ENCODE measurements around the gene ASAP2.

ASAP2 gene

GRCh38 chr2:9284521-9285297 is 78.1 kb downstream of the ASAP2 start:
- DNase-seq: no peak
- no peak for TF ChIP-seq CTCF (IDR thresholded peaks at IDR 0.05; ENCODE audit: low read depth, low read length, missing control alignments)
- no peak overlapping the region for H3K27ac ChIP-seq
- in situ Hi-C loops (cut with HindIII; ENCODE audit: low pct_ligation_motif_present, low sequenced_read_pairs): no loop called here
- no peak overlapping the region for H3K4me3 ChIP-seq (ENCODE audit: low read depth, low read length)
- H3K36me3 ChIP-seq (replicated peaks): peaks cover 10% of the 10 kb centered on the region
- no peaks in the 10 kb centered on the region for H3K27me3 ChIP-seq (replicated peaks)

- Histone ChIP-seq H3K36me3 (replicated peaks) (peaks cover 8% of the 10 kb centered on the region), H3K27me3 (replicated peaks) (no peaks in the 10 kb centered on the region), H3K4me3 (ENCODE audit: low read depth, low read length) (no peak overlapping the region), H3K27ac (peak overlapping the region; percentile 11)
- no peak for TF ChIP-seq CTCF (IDR thresholded peaks at IDR 0.05; ENCODE audit: low read depth, low read length, missing control alignments)
- DNase-seq: no peak
- in situ Hi-C loops (cut with HindIII; ENCODE audit: low pct_ligation_motif_present, low sequenced_read_pairs): no loop called here
Observed at GRCh38 chr2:9285385-9285920, 78.8 kb downstream of the ASAP2 start.

GRCh38 chr2:9285921-9286320 is 79.3 kb downstream of the ASAP2 start:
- in situ Hi-C loops (cut with HindIII; ENCODE audit: low pct_ligation_motif_present, low sequenced_read_pairs): no loop called here
- peak; percentile 30 for DNase-seq
- Histone ChIP-seq H3K27me3 (replicated peaks) (no peaks in the 10 kb centered on the region), H3K27ac (peak overlapping the region; percentile 11), H3K36me3 (replicated peaks) (peaks cover 8% of the 10 kb centered on the region), H3K4me3 (ENCODE audit: low read depth, low read length) (no peak overlapping the region)
- no peak for TF ChIP-seq CTCF (IDR thresholded peaks at IDR 0.05; ENCODE audit: low read depth, low read length, missing control alignments)

- in situ Hi-C loops (cut with HindIII; ENCODE audit: low pct_ligation_motif_present, low sequenced_read_pairs): no loop called here
- Histone ChIP-seq H3K27ac (peak overlapping the region; percentile 96), H3K4me3 (ENCODE audit: low read depth, low read length) (no peak overlapping the region), H3K27me3 (replicated peaks) (no peaks in the 10 kb centered on the region), H3K36me3 (replicated peaks) (peaks cover 4% of the 10 kb centered on the region)
- no peak for DNase-seq
- TF ChIP-seq CTCF (IDR thresholded peaks at IDR 0.05; ENCODE audit: low read depth, low read length, missing control alignments): no peak
Observed at GRCh38 chr2:9286554-9287399, 80.2 kb downstream of the ASAP2 start.

GRCh38 chr2:9287400-9288045 is 80.9 kb downstream of the ASAP2 start:
- TF ChIP-seq CTCF (IDR thresholded peaks at IDR 0.05; ENCODE audit: low read depth, low read length, missing control alignments): no peak
- in situ Hi-C loops (cut with HindIII; ENCODE audit: low pct_ligation_motif_present, low sequenced_read_pairs): no loop called here
- peak; percentile 98 for DNase-seq
- Histone ChIP-seq H3K4me3 (ENCODE audit: low read depth, low read length) (no peak overlapping the region), H3K27me3 (replicated peaks) (no peaks in the 10 kb centered on the region), H3K36me3 (replicated peaks) (peaks cover under 1% of the 10 kb centered on the region), H3K27ac (peak overlapping the region; percentile 96)

Measured in brain microvascular endothelial cell (primary cell).